Stomach (tissue), 4 donors: ENCODE measurements around the gene TCOF1.
A peak's percentile ranks its signal among the peaks of the same experiment; 100 is the strongest.

ENCODE experiments used
- CTCF ChIP-seq, 7 experiments: fragments of 450-650 bp in 4 of 7; fragments of 200-600 bp in 3 of 7; sonication (generic) in 3 of 7; IDR thresholded peaks; one replicate each; pipeline ENCODE4 v1.5.1; 2016 to 2019; ENCODE audit warnings: antibody characterized with exemption in 7 of 7, control low read depth in 2 of 7, mild to moderate bottlenecking in 1 of 7
- EP300 ChIP-seq: sonication (generic); formaldehyde crosslinking; IDR thresholded peaks from one replicate; pipeline ENCODE4 v1.6.1; 2017; ENCODE audit warnings: antibody characterized with exemption

- TF ChIP-seq EP300 (no peak), CTCF (IDR thresholded peaks at IDR 0.05) (peak in 5 of 7 experiments; percentile 31 to 88 (median 84))
Observed at GRCh38 chr5:150436141-150436680, 78.7 kb downstream of the TCOF1 start.
